Calu3 (cell line): ENCODE data around the gene PMM2. TPM values are rescaled to one million over a fixed set of nuclear protein-coding genes. Genes with fewer than 3 reads are reported as not detected.

Experiments used
- BruUV-seq: library from RNA; stranded (reverse); fragments of 400-500 nt; replicated peaks from 2 replicates; lab custom pipeline; 2021; lab: Mats Ljungman, UMichigan
- CTCF ChIA-PET: fragments of 300-600 bp; sonication (Branson Sonifier 250); formaldehyde crosslinking; loops from one replicate; lab custom pipeline; 2022; ENCODE audit warnings: antibody characterized with exemption; lab: Charles Lee
- DNase-seq: peaks from one replicate; pipeline ENCODE4 v3.0.0; 2022
- H3K27ac Mint-ChIP-seq: one replicate; pipeline ENCODE4 v1.8.0; 2022; ENCODE audit warnings: mixed read lengths; ENCODE audit not compliant: unreplicated experiment
- H3K27me3 Mint-ChIP-seq: one replicate; pipeline ENCODE4 v1.8.0; 2022; ENCODE audit warnings: mixed read lengths; ENCODE audit not compliant: unreplicated experiment
- H3K36me3 Mint-ChIP-seq: one replicate; pipeline ENCODE4 v1.8.0; 2022; ENCODE audit warnings: mild to moderate bottlenecking, moderate library complexity, mixed read lengths; ENCODE audit not compliant: insufficient read depth, unreplicated experiment
- H3K4me1 Mint-ChIP-seq: one replicate; pipeline ENCODE4 v1.8.0; 2022; ENCODE audit warnings: mild to moderate bottlenecking, low read depth, mixed read lengths; ENCODE audit not compliant: unreplicated experiment
- H3K4me3 Mint-ChIP-seq: one replicate; pipeline ENCODE4 v1.8.0; 2022; ENCODE audit warnings: mild to moderate bottlenecking, low read depth, moderate library complexity, mixed read lengths; ENCODE audit not compliant: unreplicated experiment
- H3K9me3 Mint-ChIP-seq: one replicate; pipeline ENCODE4 v1.8.0; 2022; ENCODE audit warnings: low read depth, mixed read lengths; ENCODE audit not compliant: unreplicated experiment
- intact Hi-C: fragments of 100-400 bp; cut with micrococcal nuclease; formaldehyde crosslinking; loops from one replicate; pipeline ENCODE4 v1.10.0; 2022; ENCODE audit not compliant: unreplicated experiment
- total RNA-seq: library from RNA; stranded (reverse); gene quantifications from 2 replicates; pipeline ENCODE4 v1.2.3, GENCODE V29; 2022
- TF ChIP-seq, protein P1 (sequence below): fragments of 200-600 bp; IDR thresholded peaks from one replicate; pipeline ENCODE4 v1.8.0; 2022; ENCODE audit warnings: antibody characterized with exemption; ENCODE audit not compliant: unreplicated experiment

The PMM2 gene
- total RNA-seq, 1 experiment from 2014 or later: 88.3 TPM

DNA sequence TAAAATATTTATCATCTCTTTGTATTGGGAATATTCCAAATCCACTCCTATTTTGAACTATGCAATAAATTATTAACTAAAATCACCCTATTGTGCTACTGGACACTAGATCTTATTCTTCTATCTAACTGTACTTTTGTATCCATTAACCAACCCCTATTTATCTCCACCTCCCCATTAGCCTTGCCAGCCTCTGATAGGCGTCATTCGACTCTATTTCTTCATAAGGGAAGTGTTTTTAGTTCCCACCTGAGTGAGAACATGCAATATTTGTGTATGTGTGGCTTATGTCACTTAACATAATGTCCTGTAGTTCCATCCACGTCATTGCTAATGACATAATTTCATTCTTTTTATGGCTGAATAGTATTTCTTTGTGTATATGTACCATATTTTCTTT, 24.1 kb upstream of the PMM2 start:
- CTCF ChIA-PET: no interaction called here
- Mint-ChIP-seq H3K4me1 (no peaks in the 10 kb centered on the region), H3K9me3 (no peaks in the 10 kb centered on the region), H3K27me3 (no peaks in the 10 kb centered on the region), H3K4me3 (no peak overlapping the region), H3K36me3 (peaks cover 5% of the 10 kb centered on the region), H3K27ac (no peak overlapping the region)
- TF ChIP-seq, protein P1, sequence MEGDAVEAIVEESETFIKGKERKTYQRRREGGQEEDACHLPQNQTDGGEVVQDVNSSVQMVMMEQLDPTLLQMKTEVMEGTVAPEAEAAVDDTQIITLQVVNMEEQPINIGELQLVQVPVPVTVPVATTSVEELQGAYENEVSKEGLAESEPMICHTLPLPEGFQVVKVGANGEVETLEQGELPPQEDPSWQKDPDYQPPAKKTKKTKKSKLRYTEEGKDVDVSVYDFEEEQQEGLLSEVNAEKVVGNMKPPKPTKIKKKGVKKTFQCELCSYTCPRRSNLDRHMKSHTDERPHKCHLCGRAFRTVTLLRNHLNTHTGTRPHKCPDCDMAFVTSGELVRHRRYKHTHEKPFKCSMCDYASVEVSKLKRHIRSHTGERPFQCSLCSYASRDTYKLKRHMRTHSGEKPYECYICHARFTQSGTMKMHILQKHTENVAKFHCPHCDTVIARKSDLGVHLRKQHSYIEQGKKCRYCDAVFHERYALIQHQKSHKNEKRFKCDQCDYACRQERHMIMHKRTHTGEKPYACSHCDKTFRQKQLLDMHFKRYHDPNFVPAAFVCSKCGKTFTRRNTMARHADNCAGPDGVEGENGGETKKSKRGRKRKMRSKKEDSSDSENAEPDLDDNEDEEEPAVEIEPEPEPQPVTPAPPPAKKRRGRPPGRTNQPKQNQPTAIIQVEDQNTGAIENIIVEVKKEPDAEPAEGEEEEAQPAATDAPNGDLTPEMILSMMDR: no peak
- intact Hi-C loops: no loop called here
- DNase-seq: no peak
- BruUV-seq: no TSS peak

DNA sequence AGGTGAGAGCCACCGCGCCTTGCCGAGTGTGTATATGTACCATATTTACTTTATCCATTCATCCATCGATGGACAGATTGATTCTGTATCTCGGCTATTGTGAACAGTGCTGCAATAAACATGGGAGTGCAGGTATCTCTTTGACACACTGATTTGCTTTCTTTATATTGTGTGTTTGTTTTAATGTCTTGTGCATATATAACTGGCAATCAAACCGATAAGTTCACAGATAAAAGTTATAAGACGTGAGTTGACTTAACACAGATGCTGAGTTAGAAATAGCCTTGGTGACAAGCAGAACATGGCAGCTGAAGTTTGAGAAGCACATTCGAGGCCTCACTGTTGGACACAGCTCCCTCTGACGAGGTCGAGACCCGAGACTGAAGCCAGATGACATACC, 23.4 kb upstream of the PMM2 start:
- Mint-ChIP-seq H3K4me1 (no peaks in the 10 kb centered on the region), H3K27ac (no peak overlapping the region), H3K27me3 (no peaks in the 10 kb centered on the region), H3K4me3 (no peak overlapping the region), H3K36me3 (peaks cover 5% of the 10 kb centered on the region), H3K9me3 (no peaks in the 10 kb centered on the region)
- BruUV-seq: no TSS peak
- DNase-seq: no peak
- CTCF ChIA-PET: no interaction called here
- intact Hi-C loops: no loop called here
- TF ChIP-seq, protein P1: no peak

DNA sequence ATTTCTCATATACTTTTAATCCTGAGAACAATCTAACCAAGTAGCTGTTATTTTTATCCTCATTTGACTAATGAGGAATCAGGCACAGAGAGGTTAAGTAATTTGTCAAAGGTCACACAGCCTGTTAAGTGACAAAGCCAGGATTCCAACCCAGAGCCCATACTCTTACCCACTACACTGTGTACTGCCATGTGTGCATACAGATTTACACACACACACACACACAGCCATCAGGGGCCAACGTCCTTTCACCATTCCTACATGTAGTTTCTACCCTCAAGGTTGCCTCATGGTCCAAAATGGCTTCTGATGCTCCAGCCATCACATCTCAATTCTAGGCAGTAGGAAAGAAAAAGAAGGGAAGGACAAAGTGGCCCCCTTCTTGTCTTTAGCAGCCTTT, 22.3 kb upstream of the PMM2 start:
- peaks cover 5% of the 10 kb centered on the region for H3K36me3 Mint-ChIP-seq
- no TSS peak for BruUV-seq
- CTCF ChIA-PET: interaction anchor here (1.3 kb wide), 1 partner anchor 110 kb away, joined by 3 read pairs; no protein-coding TSS in a partner anchor
- H3K4me3 Mint-ChIP-seq: no peak overlapping the region
- intact Hi-C loops: no loop called here
- no peak overlapping the region for H3K27ac Mint-ChIP-seq
- no peaks in the 10 kb centered on the region for H3K27me3 Mint-ChIP-seq
- no peaks in the 10 kb centered on the region for H3K4me1 Mint-ChIP-seq
- H3K9me3 Mint-ChIP-seq: no peaks in the 10 kb centered on the region
- DNase-seq: no peak
- TF ChIP-seq, protein P1: no peak

DNA sequence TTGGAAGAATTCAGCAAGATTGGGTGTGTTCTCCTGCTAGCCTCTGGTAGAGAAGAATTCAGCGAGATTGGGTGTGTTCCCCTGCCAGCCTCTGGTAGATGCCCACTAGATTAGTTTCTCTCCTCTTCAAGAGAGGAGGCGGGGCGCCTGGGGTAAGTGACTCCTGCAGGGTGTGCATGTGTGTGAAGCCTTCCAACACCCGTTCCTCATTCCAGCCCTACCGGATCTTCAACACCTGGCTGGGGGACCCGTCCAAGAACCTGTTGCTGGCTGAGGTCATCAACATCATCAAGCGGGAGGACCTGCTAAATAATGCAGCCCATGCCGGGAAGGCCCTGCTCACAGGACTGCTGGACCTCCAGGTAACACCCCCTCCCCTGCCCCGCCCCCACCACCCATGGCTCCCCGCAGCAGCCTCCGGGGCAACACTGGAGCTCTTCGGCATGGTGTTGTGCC, 21.5 kb upstream of the PMM2 start:
- no peaks in the 10 kb centered on the region for H3K9me3 Mint-ChIP-seq
- H3K4me1 Mint-ChIP-seq: no peaks in the 10 kb centered on the region
- CTCF ChIA-PET: interaction anchor here (1.3 kb wide), 1 partner anchor 110 kb away, joined by 3 read pairs; no protein-coding TSS in a partner anchor
- H3K27me3 Mint-ChIP-seq: no peaks in the 10 kb centered on the region
- no TSS peak for BruUV-seq
- TF ChIP-seq, protein P1: no peak
- DNase-seq: peak; percentile 35
- no peak overlapping the region for H3K4me3 Mint-ChIP-seq
- intact Hi-C loops: no loop called here
- peaks cover 5% of the 10 kb centered on the region for H3K36me3 Mint-ChIP-seq
- no peak overlapping the region for H3K27ac Mint-ChIP-seq
